HG03521 (cell line): ENCODE data around the gene BCAR1.
"Not testable (repeated sequence)": the region's sequence is repeated elsewhere in the genome, so short reads cannot be mapped to it uniquely, and the experiment has no call there.

ENCODE experiments used
- ATAC-seq: cut with Tn5 transposase; IDR thresholded peaks from one replicate; pipeline ENCODE4 v1.9.1; 2021; ENCODE audit warnings: mild to moderate bottlenecking, moderate library complexity; ENCODE audit not compliant: unreplicated experiment

BCAR1 gene

GRCh38 chr16:75205961-75206748 lies 45.3 kb downstream of the BCAR1 start:
- ATAC-seq = not testable (repeated sequence)

GRCh38 chr16:75205438-75205837 lies 46.0 kb downstream of the BCAR1 start:
- ATAC-seq = not testable (repeated sequence)

- ATAC-seq = not testable (repeated sequence)
Observed at GRCh38 chr16:75204905-75205304, 46.5 kb downstream of the BCAR1 start.

- no peak for ATAC-seq
Observed at GRCh38 chr16:75204410-75204758, 47.0 kb downstream of the BCAR1 start.

- ATAC-seq = no peak
Observed at GRCh38 chr16:75203667-75204409, 47.6 kb downstream of the BCAR1 start.

- no peak for ATAC-seq
Observed at GRCh38 chr16:75203096-75203495, 48.3 kb downstream of the BCAR1 start.

GRCh38 chr16:75202069-75202590 lies 49.3 kb downstream of the BCAR1 start:
- no peak for ATAC-seq

- no peak for ATAC-seq
Observed at GRCh38 chr16:75198135-75198600, 53.3 kb downstream of the BCAR1 start.

- ATAC-seq = no peak
Observed at GRCh38 chr16:75197522-75198134, 53.8 kb downstream of the BCAR1 start.

- ATAC-seq = no peak
Observed at GRCh38 chr16:75196836-75197235, 54.6 kb downstream of the BCAR1 start.

- ATAC-seq = no peak
Observed at GRCh38 chr16:75195811-75196790, 55.3 kb downstream of the BCAR1 start.

- no peak for ATAC-seq
Observed at GRCh38 chr16:75193730-75194444, 57.5 kb downstream of the BCAR1 start.

- no peak for ATAC-seq
Observed at GRCh38 chr16:75193265-75193650, 58.2 kb downstream of the BCAR1 start.

- ATAC-seq = no peak
Observed at GRCh38 chr16:75192606-75193264, 58.7 kb downstream of the BCAR1 start.

- no peak for ATAC-seq
Observed at GRCh38 chr16:75189638-75190245, 61.7 kb downstream of the BCAR1 start.

- no peak for ATAC-seq
Observed at GRCh38 chr16:75188832-75189477, 62.5 kb downstream of the BCAR1 start.

GRCh38 chr16:75181630-75182029 lies 69.8 kb downstream of the BCAR1 start:
- ATAC-seq = no peak

GRCh38 chr16:75179208-75179607 lies 72.2 kb downstream of the BCAR1 start:
- ATAC-seq = no peak
